Osteoblast (primary cell): ENCODE data around the gene ATPAF2. TPM values are rescaled to one million over a fixed set of nuclear protein-coding genes. Genes with fewer than 3 reads are reported as not detected.
"Not testable (repeated sequence)": the region's sequence is repeated elsewhere in the genome, so short reads cannot be mapped to it uniquely, and the experiment has no call there.

Experiments
- DNase-seq: peaks from one replicate; pipeline ENCODE4 v3.0.0; 2011; ENCODE audit warnings: low spot score, mixed read lengths; ENCODE audit not compliant: insufficient read length; ENCODE audit errors: missing footprints
- H2AFZ ChIP-seq: 2 replicates; pipeline ENCODE4 v1.6.0; 2011; ENCODE audit warnings: mild to moderate bottlenecking, low read length
- H3K27ac ChIP-seq: 2 replicates; pipeline ENCODE4 v1.5.1; 2011; ENCODE audit warnings: mild to moderate bottlenecking, low read depth, low read length, moderate library complexity
- H3K27me3 ChIP-seq: 2 replicates; pipeline ENCODE4 v1.6.0; 2012; ENCODE audit warnings: mild to moderate bottlenecking, control low read depth, inconsistent platforms, low read length, moderate library complexity; ENCODE audit not compliant: insufficient read depth
- H3K36me3 ChIP-seq: 2 replicates; pipeline ENCODE4 v1.5.1; 2011; ENCODE audit warnings: mild to moderate bottlenecking, low read length, control low read depth, moderate library complexity; ENCODE audit not compliant: insufficient read depth
- H3K4me1 ChIP-seq: 2 replicates; pipeline ENCODE4 v1.5.1; 2011; ENCODE audit warnings: mild to moderate bottlenecking, low read length, control low read depth, moderate library complexity; ENCODE audit not compliant: insufficient read depth
- H3K4me2 ChIP-seq: 2 replicates; pipeline ENCODE4 v1.6.0; 2011; ENCODE audit warnings: mild to moderate bottlenecking, low read length; ENCODE audit not compliant: insufficient read depth
- H3K4me3 ChIP-seq: fragments of 200-600 bp; sonication (generic); 3 replicates; pipeline ENCODE4 v1.5.1; 2012; ENCODE audit warnings: mild to moderate bottlenecking, low read length, inconsistent platforms; ENCODE audit not compliant: insufficient read depth
- H3K79me2 ChIP-seq: 2 replicates; pipeline ENCODE4 v1.6.0; 2012; ENCODE audit warnings: mild to moderate bottlenecking, low read length, control low read depth, inconsistent platforms; ENCODE audit not compliant: insufficient read depth
- H3K9me3 ChIP-seq: 2 replicates; pipeline ENCODE4 v1.5.1; 2011; ENCODE audit warnings: low read depth, low read length, control low read depth
- H4K20me1 ChIP-seq: 2 replicates; pipeline ENCODE4 v1.6.0; 2012; ENCODE audit warnings: mild to moderate bottlenecking, low read length, control low read depth; ENCODE audit not compliant: insufficient read depth
- total RNA-seq: library from RNA; depleted of rRNA; stranded (reverse); fragments of >200 nt; gene quantifications from 2 replicates; pipeline ENCODE4 v1.2.3, GENCODE V29; 2012
- TF ChIP-seq, protein P1 (sequence below): IDR thresholded peaks from 2 replicates; pipeline ENCODE4 v1.5.1; 2011; ENCODE audit warnings: mild to moderate bottlenecking, low read depth, low read length, moderate library complexity; ENCODE audit errors: extremely low read depth

Gene ATPAF2
- total RNA-seq, 1 donor = 20.3 TPM

DNA sequence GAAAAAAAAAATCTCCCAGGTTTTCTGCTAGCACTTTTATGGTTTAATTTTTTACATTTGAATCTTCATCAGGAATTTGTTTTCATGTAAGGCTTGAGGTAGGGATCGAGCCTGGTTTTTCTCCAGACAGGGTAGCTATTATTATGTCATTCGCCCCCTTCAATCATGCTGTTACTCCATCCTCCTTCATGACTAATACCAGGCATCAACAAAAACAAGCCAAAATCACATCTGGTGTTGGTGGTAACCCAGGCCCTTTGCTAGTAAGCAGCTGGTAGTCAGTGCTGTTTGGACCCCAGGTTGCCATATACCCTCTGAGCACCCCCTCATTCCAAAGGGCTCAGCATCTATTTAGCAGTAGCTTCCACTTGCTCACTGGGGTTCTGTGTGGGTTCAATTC lies 36.8 kb downstream of the ATPAF2 start:
- H2AFZ ChIP-seq = no peak overlapping the region
- no peaks in the 10 kb centered on the region for H3K9me3 ChIP-seq
- no peak overlapping the region for H3K27ac ChIP-seq
- H3K4me1 ChIP-seq = no peaks in the 10 kb centered on the region
- no peak overlapping the region for H3K4me2 ChIP-seq
- TF ChIP-seq, protein P1, sequence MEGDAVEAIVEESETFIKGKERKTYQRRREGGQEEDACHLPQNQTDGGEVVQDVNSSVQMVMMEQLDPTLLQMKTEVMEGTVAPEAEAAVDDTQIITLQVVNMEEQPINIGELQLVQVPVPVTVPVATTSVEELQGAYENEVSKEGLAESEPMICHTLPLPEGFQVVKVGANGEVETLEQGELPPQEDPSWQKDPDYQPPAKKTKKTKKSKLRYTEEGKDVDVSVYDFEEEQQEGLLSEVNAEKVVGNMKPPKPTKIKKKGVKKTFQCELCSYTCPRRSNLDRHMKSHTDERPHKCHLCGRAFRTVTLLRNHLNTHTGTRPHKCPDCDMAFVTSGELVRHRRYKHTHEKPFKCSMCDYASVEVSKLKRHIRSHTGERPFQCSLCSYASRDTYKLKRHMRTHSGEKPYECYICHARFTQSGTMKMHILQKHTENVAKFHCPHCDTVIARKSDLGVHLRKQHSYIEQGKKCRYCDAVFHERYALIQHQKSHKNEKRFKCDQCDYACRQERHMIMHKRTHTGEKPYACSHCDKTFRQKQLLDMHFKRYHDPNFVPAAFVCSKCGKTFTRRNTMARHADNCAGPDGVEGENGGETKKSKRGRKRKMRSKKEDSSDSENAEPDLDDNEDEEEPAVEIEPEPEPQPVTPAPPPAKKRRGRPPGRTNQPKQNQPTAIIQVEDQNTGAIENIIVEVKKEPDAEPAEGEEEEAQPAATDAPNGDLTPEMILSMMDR = no peak
- H3K79me2 ChIP-seq = no peaks in the 10 kb centered on the region
- no peaks in the 10 kb centered on the region for H3K36me3 ChIP-seq
- no peaks in the 10 kb centered on the region for H3K27me3 ChIP-seq
- H3K4me3 ChIP-seq = no peak overlapping the region
- no peak for DNase-seq
- peaks cover 2% of the 10 kb centered on the region for H4K20me1 ChIP-seq

DNA sequence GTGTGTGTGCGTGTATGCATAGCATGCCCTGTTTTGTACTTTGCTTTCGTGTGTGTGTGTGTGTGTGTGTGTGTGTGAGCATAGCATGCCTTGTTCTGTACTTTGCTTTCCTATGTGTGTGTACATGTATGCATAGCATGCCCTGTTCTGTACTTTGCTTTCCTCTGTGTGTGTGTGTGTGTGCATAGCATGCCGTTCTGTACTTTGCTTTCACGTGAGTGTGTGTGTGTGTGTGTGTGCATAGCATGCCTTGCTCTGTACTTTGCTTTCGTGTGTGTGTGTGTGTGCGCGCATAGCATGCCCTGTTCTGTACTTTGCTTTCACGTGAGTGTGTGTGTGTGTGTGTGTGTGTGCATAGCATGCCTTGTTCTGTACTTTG lies 38.9 kb downstream of the ATPAF2 start:
- DNase-seq = no peak

GRCh38 chr17:17999364-18000029 lies 39.5 kb downstream of the ATPAF2 start:
- H3K4me2 ChIP-seq = no peak overlapping the region
- no peaks in the 10 kb centered on the region for H3K36me3 ChIP-seq
- no peak overlapping the region for H2AFZ ChIP-seq
- no peak overlapping the region for H3K4me3 ChIP-seq
- no peak overlapping the region for H3K27ac ChIP-seq
- DNase-seq = peak; percentile 82
- TF ChIP-seq, protein P1 = no peak
- H3K27me3 ChIP-seq = no peaks in the 10 kb centered on the region
- no peaks in the 10 kb centered on the region for H3K9me3 ChIP-seq
- H3K79me2 ChIP-seq = no peaks in the 10 kb centered on the region
- H3K4me1 ChIP-seq = no peaks in the 10 kb centered on the region
- peaks cover 2% of the 10 kb centered on the region for H4K20me1 ChIP-seq

More for the DNA sequence above, 38.9 kb downstream of the ATPAF2 start:
- no peaks in the 10 kb centered on the region for H3K27me3 ChIP-seq
- H3K27ac ChIP-seq = no peak overlapping the region
- TF ChIP-seq, protein P1 = no peak
- no peak overlapping the region for H3K4me2 ChIP-seq
- H3K36me3 ChIP-seq = no peaks in the 10 kb centered on the region
- peaks cover 2% of the 10 kb centered on the region for H4K20me1 ChIP-seq
- no peaks in the 10 kb centered on the region for H3K4me1 ChIP-seq
- no peak overlapping the region for H2AFZ ChIP-seq
- H3K4me3 ChIP-seq = no peak overlapping the region
- no peaks in the 10 kb centered on the region for H3K79me2 ChIP-seq
- H3K9me3 ChIP-seq = no peaks in the 10 kb centered on the region

DNA sequence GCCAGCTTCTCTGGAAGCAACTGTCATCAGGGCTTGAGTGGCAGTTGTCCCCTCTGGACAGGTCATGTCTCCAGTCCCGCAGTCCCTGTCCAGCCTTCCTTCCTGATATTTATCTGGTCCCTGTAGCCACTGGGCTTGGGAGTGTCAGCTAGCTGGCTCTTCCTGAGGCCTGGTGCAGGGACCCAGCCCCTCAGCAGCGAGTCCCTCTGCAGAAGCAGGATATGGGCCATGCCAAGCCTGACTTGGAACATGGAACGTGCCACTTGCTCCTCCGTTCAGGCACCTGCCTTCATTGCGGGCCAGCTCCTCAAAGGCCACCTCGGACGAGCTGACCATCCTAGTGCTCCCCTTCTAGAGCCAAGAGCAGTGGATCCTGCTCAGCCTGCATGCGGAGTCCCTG lies 40.0 kb downstream of the ATPAF2 start:
- H3K9me3 ChIP-seq = no peaks in the 10 kb centered on the region
- H3K27me3 ChIP-seq = no peaks in the 10 kb centered on the region
- H3K4me1 ChIP-seq = no peaks in the 10 kb centered on the region
- H3K4me2 ChIP-seq = no peak overlapping the region
- TF ChIP-seq, protein P1 = no peak
- H3K27ac ChIP-seq = no peak overlapping the region
- H4K20me1 ChIP-seq = peaks cover under 1% of the 10 kb centered on the region
- no peak overlapping the region for H3K4me3 ChIP-seq
- no peaks in the 10 kb centered on the region for H3K79me2 ChIP-seq
- no peak for DNase-seq
- H3K36me3 ChIP-seq = no peaks in the 10 kb centered on the region
- no peak overlapping the region for H2AFZ ChIP-seq

DNA sequence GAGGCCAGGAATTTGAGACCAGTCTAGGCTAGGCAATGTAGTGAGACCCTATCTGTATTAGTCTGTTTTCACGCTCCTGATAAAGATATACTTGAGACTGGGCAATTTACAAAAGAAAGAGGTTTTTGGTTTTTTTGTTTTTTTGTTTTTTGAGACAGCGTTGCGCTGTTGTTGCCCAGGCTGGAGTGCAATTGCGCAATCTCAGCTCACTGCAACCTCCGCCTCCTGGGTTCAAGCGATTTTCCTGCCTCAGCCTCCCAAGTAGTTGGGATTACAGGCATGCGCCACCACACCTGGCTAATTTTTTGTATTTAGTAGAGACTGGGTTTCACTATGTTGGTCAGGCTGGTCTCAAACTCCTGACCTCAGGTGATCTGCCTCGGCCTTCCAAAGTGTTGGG lies 43.1 kb downstream of the ATPAF2 start:
- not testable (repeated sequence) for H4K20me1 ChIP-seq, H3K4me1 ChIP-seq

More for the DNA sequence above, 43.1 kb downstream of the ATPAF2 start:
- not testable (repeated sequence) for H2AFZ ChIP-seq, H3K4me3 ChIP-seq, H3K36me3 ChIP-seq, H3K79me2 ChIP-seq, H3K27ac ChIP-seq, H3K9me3 ChIP-seq, DNase-seq, H3K4me2 ChIP-seq, H3K27me3 ChIP-seq
